Measurements from ENCODE around the gene TUBGCP3.

- TF ChIP-seq CTCF (IDR thresholded peaks at IDR 0.05) (no peak), POLR2A (IDR thresholded peaks at IDR 0.05) (no peak), EP300 (IDR thresholded peaks at IDR 0.05) (no peak)
These were observed 112.1 kb downstream of the TUBGCP3 start for GRCh38 chr13:112475889-112476288.
